ENCODE measurements around the gene VRK3. TPM values are rescaled to one million over a fixed set of nuclear protein-coding genes. Genes with fewer than 3 reads are reported as not detected.

VRK3 gene
- total and polyA plus RNA-seq, 2 donors (not counting 3 experiments of a cell fraction or from before 2014, with no cell fraction given), result 20.4 to 36.0 TPM

- intact Hi-C loops (cut with micrococcal nuclease), result loop anchor here (1.0 to 2.0 kb wide), 4 partner anchors 33 to 289 kb away; partner anchors contain the start of genes AKT1S1, IL4I1, RRAS and TBC1D17
- peaks cover 3 to 6% of the 10 kb centered on the region in 2 experiments for H3K36me3 ChIP-seq (ENCODE audit: control insufficient read depth in 2 of 2, extremely low read depth in 1 of 2, insufficient read depth in 2 of 2, low read length in 2 of 2)
- FAIRE-seq, result peak; percentile 97
Observed at GRCh38 chr19:49929611-49930482, 95.3 kb downstream of the VRK3 start.

More at GRCh38 chr19:49929611-49930482, 95.3 kb downstream of the VRK3 start:
- H3K79me2 ChIP-seq (ENCODE audit: control insufficient read depth, insufficient read depth, low read length), result peaks cover 39% of the 10 kb centered on the region
- H3K9me1 ChIP-seq (replicated peaks; ENCODE audit: control insufficient read depth, extremely low read depth, insufficient read depth, low read length), result no peaks in the 10 kb centered on the region
- BruUV-seq (replicated peaks), result no TSS peak
- peak overlapping the region; percentile 79 for H3K27ac ChIP-seq (ENCODE audit: insufficient read depth, low read depth, low read length)
- ChIA-PET CTCF (interaction anchor here (0.9 to 1.0 kb wide), 2 partner anchors 10 to 206 kb away, joined by 3 to 4 read pairs; no protein-coding TSS in a partner anchor), POLR2A (interaction anchor here (0.8 to 1.0 kb wide), 4 partner anchors 18 to 54 kb away, joined by 3 to 6 read pairs (median 3); partner anchors contain the start of gene AKT1S1)
- peak; percentile 99 for DNase-seq (ENCODE audit: low read depth, low spot score)
- H3K4me1 ChIP-seq (ENCODE audit: control insufficient read depth, extremely low read depth, insufficient read depth, low read length), result peaks cover 10% of the 10 kb centered on the region
- no peaks in the 10 kb centered on the region for H4K20me1 ChIP-seq (replicated peaks; ENCODE audit: control insufficient read depth, extremely low read depth, insufficient read depth, low read length)
- H2AFZ ChIP-seq (ENCODE audit: low read depth, low read length), result peak overlapping the region; percentile 44
- peak overlapping the region; percentile 83 for H3K4me2 ChIP-seq (ENCODE audit: insufficient read depth, low read length)
- H3K9me3 ChIP-seq (replicated peaks; ENCODE audit: control insufficient read depth, insufficient read depth, low read length), result no peaks in the 10 kb centered on the region
- TF ChIP-seq MYC (IDR thresholded peaks at IDR 0.05; ENCODE audit: low read depth, low read length), result peak; percentile 83
- TF ChIP-seq POLR2A (IDR thresholded peaks at IDR 0.05; ENCODE audit: low read depth, low read length), result peak; percentile 80
- TF ChIP-seq FOS (IDR thresholded peaks at IDR 0.05; ENCODE audit: borderline replicate concordance, insufficient read depth, low read length), result no peak
- TF ChIP-seq EZH2 (IDR thresholded peaks at IDR 0.05; ENCODE audit: borderline replicate concordance, low read depth, low read length, severe bottlenecking), result no peak
- no peak for TF ChIP-seq GATA2 (IDR thresholded peaks at IDR 0.05; ENCODE audit: insufficient read depth, insufficient read length, low read depth, low read length)
- TF ChIP-seq POLR2AphosphoS5 (IDR thresholded peaks at IDR 0.05; ENCODE audit: insufficient read depth, low read depth, low read length), result peak; percentile 60
- no peak for TF ChIP-seq JUN (IDR thresholded peaks at IDR 0.05; ENCODE audit: borderline replicate concordance, insufficient read depth, insufficient read length, low read depth)
- peak; percentile 60 for TF ChIP-seq MAX (IDR thresholded peaks at IDR 0.05; ENCODE audit: insufficient read depth, insufficient read length)
- H3K27me3 ChIP-seq (ENCODE audit: control insufficient read depth in 2 of 2, insufficient read depth in 2 of 2, low read length in 2 of 2), result no peaks in the 10 kb centered on the region
- H3K4me3 ChIP-seq (replicated peaks in 1 of 3; ENCODE audit: insufficient read depth in 1 of 3, low read depth in 1 of 3, low read length in 3 of 3), result peak overlapping the region; percentile 6 to 99 (median 91)
- H3K9ac ChIP-seq (replicated peaks; ENCODE audit: extremely low read depth, insufficient read depth, low read length), result peak overlapping the region; percentile 90
- dilution Hi-C loops (cut with MboI; ENCODE audit: extremely low pct_ligation_motif_present, low sequenced_read_pairs), result no loop called here

All from endothelial cell of umbilical vein (primary cell).